KMS-11 (cell line): ENCODE results near the gene TAF4.

ENCODE experiments used
- H2AFZ ChIP-seq: fragments of 200-600 bp; sonication (generic); 2 replicates; pipeline ENCODE4 v1.6.1; 2016; ENCODE audit warnings: antibody characterized with exemption, mixed run types, low read depth
- H3K27ac ChIP-seq: fragments of 200-600 bp; sonication (generic); 2 replicates; pipeline ENCODE4 v1.6.1; 2016; ENCODE audit warnings: mild to moderate bottlenecking, mixed run types
- H3K27me3 ChIP-seq: fragments of 200-600 bp; sonication (generic); 2 replicates; pipeline ENCODE4 v1.6.1; 2017; ENCODE audit warnings: mild to moderate bottlenecking, low read depth, mixed run types, moderate library complexity; ENCODE audit not compliant: insufficient read depth
- H3K36me3 ChIP-seq: fragments of 200-600 bp; sonication (generic); 2 replicates; pipeline ENCODE4 v1.6.1; 2017; ENCODE audit warnings: mild to moderate bottlenecking, mixed run types; ENCODE audit not compliant: insufficient read depth
- H3K4me1 ChIP-seq: fragments of 200-600 bp; sonication (generic); 2 replicates; pipeline ENCODE4 v1.6.1; 2016; ENCODE audit warnings: mild to moderate bottlenecking, low read depth, mixed run types; ENCODE audit not compliant: poor library complexity, severe bottlenecking
- H3K4me2 ChIP-seq: fragments of 200-600 bp; sonication (generic); 2 replicates; pipeline ENCODE4 v1.7.0; 2016; ENCODE audit warnings: mild to moderate bottlenecking, mixed run types
- H3K4me3 ChIP-seq: fragments of 200-600 bp; sonication (generic); IDR thresholded peaks from 2 replicates; pipeline ENCODE4 v1.6.1; 2017; ENCODE audit warnings: low read depth, low read length, mixed read lengths; ENCODE audit not compliant: insufficient read depth
- H3K79me2 ChIP-seq: fragments of 200-600 bp; sonication (generic); 2 replicates; pipeline ENCODE4 v1.6.1; 2016; ENCODE audit warnings: low read depth, mixed run types; ENCODE audit not compliant: insufficient read depth
- H3K9ac ChIP-seq: fragments of 200-600 bp; sonication (generic); 2 replicates; pipeline ENCODE4 v1.6.1; 2016; ENCODE audit warnings: mild to moderate bottlenecking, mixed run types
- H4K20me1 ChIP-seq: fragments of 200-600 bp; sonication (generic); 2 replicates; pipeline ENCODE4 v1.6.1; 2016; ENCODE audit warnings: mild to moderate bottlenecking, mixed run types; ENCODE audit not compliant: insufficient read depth
- CTCF ChIP-seq: fragments of 200-600 bp; sonication (generic); conservative IDR thresholded peaks from 2 replicates; pipeline ENCODE4 v1.6.1; 2017; ENCODE audit warnings: low read depth, mild to moderate bottlenecking, antibody characterized with exemption, low read length, moderate library complexity, mixed read lengths

The TAF4 gene

GRCh38 chr20:62004614-62005013 is 61.1 kb downstream of the TAF4 start:
- no peak for TF ChIP-seq CTCF
- Histone ChIP-seq H3K79me2 (no peaks in the 10 kb centered on the region), H3K4me1 (peaks cover 18% of the 10 kb centered on the region), H4K20me1 (no peaks in the 10 kb centered on the region), H3K27me3 (no peaks in the 10 kb centered on the region), H2AFZ (no peak overlapping the region), H3K36me3 (peaks cover 7% of the 10 kb centered on the region; the same call in 1 of the 2 replicates), H3K9ac (no peak overlapping the region), H3K4me2 (no peak overlapping the region), H3K4me3 (no peak overlapping the region), H3K27ac (no peak overlapping the region)

- peaks cover 10% of the 10 kb centered on the region; the same call in 1 of the 2 replicates for H3K36me3 ChIP-seq
- no peak overlapping the region; the same call in 1 of the 2 replicates for H3K27ac ChIP-seq
- H3K4me3 ChIP-seq: no peak overlapping the region
- no peaks in the 10 kb centered on the region for H3K79me2 ChIP-seq
- no peak overlapping the region for H2AFZ ChIP-seq
- no peaks in the 10 kb centered on the region for H4K20me1 ChIP-seq
- no peaks in the 10 kb centered on the region for H3K27me3 ChIP-seq
- H3K4me1 ChIP-seq: peaks cover 18% of the 10 kb centered on the region
- no peak overlapping the region for H3K4me2 ChIP-seq
- H3K9ac ChIP-seq: no peak overlapping the region
- no peak for TF ChIP-seq CTCF
These were observed 61.9 kb downstream of the TAF4 start for GRCh38 chr20:62003567-62004405.

DNA sequence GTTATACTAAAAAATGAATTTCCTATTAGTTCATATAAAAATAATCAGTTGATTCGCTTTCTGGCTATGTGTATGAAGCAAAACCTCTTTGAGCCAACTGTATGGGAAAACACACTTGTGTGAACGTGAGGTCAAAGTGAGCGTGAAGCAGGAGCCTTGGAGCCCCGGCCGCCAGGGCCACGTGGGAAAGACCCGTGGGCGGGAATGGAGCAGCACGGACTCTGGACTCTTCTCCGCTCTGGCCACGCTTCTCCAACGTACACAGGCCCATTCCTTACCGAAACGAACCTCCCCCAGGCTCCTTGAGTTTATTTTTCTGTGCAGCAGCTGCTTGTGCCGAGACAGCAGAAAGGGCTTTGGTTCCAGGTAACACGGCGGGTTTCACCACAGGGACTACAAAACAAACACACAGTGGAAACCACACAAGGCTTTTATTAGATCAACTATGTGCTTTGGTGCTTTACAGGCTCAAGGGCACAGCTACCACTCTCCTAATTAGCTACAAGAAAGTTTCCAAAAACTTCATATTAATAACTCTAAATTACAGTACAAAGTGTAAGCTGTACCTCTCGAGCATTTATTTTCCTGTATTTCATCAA is 62.7 kb downstream of the TAF4 start:
- H4K20me1 ChIP-seq: no peaks in the 10 kb centered on the region
- no peaks in the 10 kb centered on the region for H3K79me2 ChIP-seq
- H3K27ac ChIP-seq: no peak overlapping the region; the same call in 1 of the 2 replicates
- no peak for TF ChIP-seq CTCF
- H3K36me3 ChIP-seq: peaks cover 17% of the 10 kb centered on the region; the same call in 1 of the 2 replicates
- no peak overlapping the region for H2AFZ ChIP-seq
- no peaks in the 10 kb centered on the region for H3K27me3 ChIP-seq
- H3K9ac ChIP-seq: no peak overlapping the region
- peaks cover 18% of the 10 kb centered on the region for H3K4me1 ChIP-seq
- no peak overlapping the region for H3K4me2 ChIP-seq
- H3K4me3 ChIP-seq: no peak overlapping the region

DNA sequence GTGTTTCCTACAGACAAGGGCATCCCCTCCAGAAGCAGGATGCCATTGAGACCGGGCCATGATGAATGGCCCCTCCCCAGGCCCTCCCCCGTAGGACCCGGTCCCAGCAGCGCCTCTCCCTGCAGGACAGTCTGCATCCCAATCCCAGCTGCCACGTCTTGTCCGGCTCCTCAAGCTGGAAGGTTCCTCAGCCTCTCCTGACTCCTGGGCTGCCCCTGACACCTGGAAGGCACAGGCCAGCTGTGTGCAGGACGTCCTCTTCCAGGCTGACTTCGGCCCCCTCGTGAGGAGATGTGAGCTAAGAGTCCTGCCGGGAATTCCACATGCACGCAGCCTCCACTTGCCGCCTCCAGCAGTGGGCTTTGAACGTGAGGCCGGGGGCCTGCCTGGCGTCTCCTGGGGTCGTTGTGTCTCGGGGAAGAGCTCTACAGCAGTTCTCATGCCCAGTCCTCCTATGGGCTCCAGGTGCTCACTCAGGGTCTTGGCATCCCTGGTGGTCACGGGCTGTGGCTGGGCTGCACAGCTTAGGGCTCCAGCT is 64.4 kb downstream of the TAF4 start:
- peaks cover 28% of the 10 kb centered on the region; the same call in 1 of the 2 replicates for H3K36me3 ChIP-seq

More for the DNA sequence above, 64.4 kb downstream of the TAF4 start:
- Histone ChIP-seq H3K9ac (no peak overlapping the region), H4K20me1 (no peaks in the 10 kb centered on the region), H3K4me2 (no peak overlapping the region), H3K27ac (no peak overlapping the region), H2AFZ (no peak overlapping the region), H3K27me3 (no peaks in the 10 kb centered on the region), H3K4me3 (no peak overlapping the region), H3K79me2 (no peaks in the 10 kb centered on the region), H3K4me1 (peaks cover 18% of the 10 kb centered on the region)
- TF ChIP-seq CTCF: no peak
